ENCODE measurements around the gene MLNR.

- TF ChIP-seq CTCF (IDR thresholded peaks at IDR 0.05) (no peak), USF2 (CRISPR knock-in tag; IDR thresholded peaks at IDR 0.05) (no peak), JUN (CRISPR knock-in tag; IDR thresholded peaks at IDR 0.05) (no peak), NR2C2 (CRISPR knock-in tag; IDR thresholded peaks at IDR 0.05) (no peak), ZNF416 (CRISPR knock-in tag; IDR thresholded peaks at IDR 0.05) (no peak), E2F5 (CRISPR knock-in tag; IDR thresholded peaks at IDR 0.05) (no peak), TEAD4 (CRISPR knock-in tag; IDR thresholded peaks at IDR 0.05) (no peak), NR1H2 (CRISPR knock-in tag; IDR thresholded peaks at IDR 0.05) (no peak), TP53 (CRISPR knock-in tag; IDR thresholded peaks at IDR 0.05) (no peak), AFF4 (CRISPR knock-in tag; IDR thresholded peaks at IDR 0.05; ENCODE audit: borderline replicate concordance) (no peak), ETV6 (CRISPR knock-in tag; IDR thresholded peaks at IDR 0.05) (no peak), USF1 (CRISPR knock-in tag; IDR thresholded peaks at IDR 0.05) (no peak)
These were observed 35.5 kb upstream of the MLNR start for GRCh38 chr13:49184621-49185020.
